BJ (cell line): ENCODE data around the gene DHTKD1. TPM values are rescaled to one million over a fixed set of nuclear protein-coding genes. Genes with fewer than 3 reads are reported as not detected.

Source experiments
- CTCF ChIA-PET: fragments of 350-600 bp; formaldehyde crosslinking; extraction: SDS; loops from one replicate; lab custom pipeline; 2021; ENCODE audit warnings: antibody characterized with exemption, inconsistent platforms; lab: Yijun Ruan, JAX
- POLR2A ChIA-PET: fragments of 300-600 bp; sonication (Branson Sonifier 250); formaldehyde crosslinking; extraction: SDS; loops from one replicate; lab custom pipeline; 2021; ENCODE audit warnings: antibody characterized with exemption; lab: Charles Lee
- DNase-seq: peaks from one replicate; pipeline ENCODE4 v3.0.0-alpha.2; 2011; ENCODE audit warnings: low read depth
- H3K27me3 ChIP-seq: 2 replicates; pipeline ENCODE4 v1.6.0; 2011; ENCODE audit warnings: low read length; ENCODE audit not compliant: control insufficient read depth, insufficient read depth
- H3K36me3 ChIP-seq: 2 replicates; pipeline ENCODE4 v1.5.1; 2011; ENCODE audit warnings: low read length; ENCODE audit not compliant: control insufficient read depth, insufficient read depth
- H3K4me3 ChIP-seq: 2 replicates; pipeline ENCODE4 v1.5.1; 2011; ENCODE audit warnings: low read depth, mild to moderate bottlenecking, control low read depth, low read length
- CTCF ChIP-seq: IDR thresholded peaks from 2 replicates; pipeline ENCODE4 v1.5.1; 2011; ENCODE audit warnings: low read depth, mild to moderate bottlenecking, control low read depth, inconsistent platforms, low read length, moderate library complexity; ENCODE audit not compliant: insufficient read depth
- polyA plus RNA-seq: library from polyadenylated mRNA; depleted of rRNA; stranded (reverse); fragments of >200 nt; gene quantifications from 2 replicates; pipeline ENCODE4 v1.2.3, GENCODE V29; 2011

DHTKD1 gene
- polyA plus RNA-seq, 1 experiment = 11.1 TPM

- POLR2A ChIA-PET = no interaction called here
- Histone ChIP-seq H3K36me3 (no peaks in the 10 kb centered on the region), H3K4me3 (no peak overlapping the region), H3K27me3 (peaks cover 1% of the 10 kb centered on the region; the same call in 1 of the 2 replicates)
- CTCF ChIA-PET = interaction anchor here (0.6 to 1.3 kb wide), 4 partner anchors 8 to 34 kb away, joined by 3 to 5 read pairs (median 3); no protein-coding TSS in a partner anchor
- no peak for DNase-seq
- TF ChIP-seq CTCF = no peak
These were observed 17.5 kb upstream of the DHTKD1 start for GRCh38 chr10:12051241-12051640.

GRCh38 chr10:12055732-12056131 lies 13.0 kb upstream of the DHTKD1 start:
- ChIA-PET CTCF (interaction anchor here (0.5 to 1.0 kb wide), 2 partner anchors 45 to 159 kb away, joined by 3 to 6 read pairs; no protein-coding TSS in a partner anchor), POLR2A (no interaction called here)
- no peak for DNase-seq
- no peak for TF ChIP-seq CTCF
- Histone ChIP-seq H3K4me3 (no peak overlapping the region), H3K27me3 (peaks cover 1% of the 10 kb centered on the region; the same call in 1 of the 2 replicates), H3K36me3 (no peaks in the 10 kb centered on the region)

GRCh38 chr10:12056748-12057147 lies 12.0 kb upstream of the DHTKD1 start:
- no peak overlapping the region for H3K4me3 ChIP-seq
- no peak for TF ChIP-seq CTCF
- DNase-seq = no peak
- ChIA-PET POLR2A (no interaction called here), CTCF (no interaction called here)
- H3K36me3 ChIP-seq = no peaks in the 10 kb centered on the region
- H3K27me3 ChIP-seq = no peaks in the 10 kb centered on the region

- ChIA-PET CTCF (no interaction called here), POLR2A (no interaction called here)
- TF ChIP-seq CTCF = no peak
- DNase-seq = no peak
- Histone ChIP-seq H3K27me3 (no peaks in the 10 kb centered on the region), H3K4me3 (no peak overlapping the region), H3K36me3 (no peaks in the 10 kb centered on the region)
These were observed 7.6 kb upstream of the DHTKD1 start for GRCh38 chr10:12061124-12061523.

- Histone ChIP-seq H3K27me3 (no peaks in the 10 kb centered on the region), H3K4me3 (no peak overlapping the region), H3K36me3 (no peaks in the 10 kb centered on the region)
- TF ChIP-seq CTCF = no peak
- DNase-seq = no peak
- CTCF ChIA-PET = no interaction called here
- POLR2A ChIA-PET = no interaction called here
These were observed 5.8 kb upstream of the DHTKD1 start for GRCh38 chr10:12062754-12063482.
